ENCODE measurements around the gene SLC25A18. TPM values are rescaled to one million over a fixed set of nuclear protein-coding genes. Genes with fewer than 3 reads are reported as not detected.

The SLC25A18 gene
- total RNA-seq, 1 experiment from 2014 or later, result 0.57 TPM

DNA sequence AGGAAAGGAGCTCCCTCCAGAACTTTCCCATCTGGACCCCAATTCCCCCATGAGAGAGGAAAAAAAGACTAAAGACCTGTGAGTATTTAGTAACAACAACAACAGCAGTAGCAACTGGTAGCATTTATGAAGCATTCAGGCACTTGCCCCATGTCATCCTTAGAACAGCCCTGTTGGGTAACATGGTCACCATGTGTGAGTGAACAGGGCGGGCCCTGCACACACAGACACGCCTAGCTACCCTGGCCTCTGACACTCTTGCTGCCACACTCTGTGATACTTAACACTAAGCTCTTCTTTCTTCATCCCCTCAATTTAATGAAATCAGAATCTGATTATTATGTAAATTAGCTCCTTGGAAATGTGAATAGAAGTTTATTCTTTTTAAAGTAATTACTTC lies 26.1 kb upstream of the SLC25A18 start:
- no peak for DNase-seq
- Histone ChIP-seq H4K20me1 (ENCODE audit: insufficient read depth) (no peaks in the 10 kb centered on the region), H3K9me3 (ENCODE audit: insufficient read depth, low read depth) (no peaks in the 10 kb centered on the region), H3K4me3 (no peak overlapping the region), H3K4me1 (replicated peaks; ENCODE audit: insufficient read depth) (no peaks in the 10 kb centered on the region), H3K27me3 (ENCODE audit: insufficient read depth, low read depth) (0 out of 2 replicates have a peak, but pooled peaks cover 2% of the 10 kb centered on the region), H3K36me3 (ENCODE audit: low read depth) (no peaks in the 10 kb centered on the region), H3K9me2 (ENCODE audit: insufficient read depth) (no peaks in the 10 kb centered on the region), H3K27ac (no peak overlapping the region), H3K79me2 (ENCODE audit: low read depth) (no peaks in the 10 kb centered on the region), H3F3A (ENCODE audit: insufficient read depth, low read depth) (no peaks in the 10 kb centered on the region), H3K4me2 (no peak overlapping the region), H2AFZ (no peak overlapping the region)
- TF ChIP-seq, protein P1, sequence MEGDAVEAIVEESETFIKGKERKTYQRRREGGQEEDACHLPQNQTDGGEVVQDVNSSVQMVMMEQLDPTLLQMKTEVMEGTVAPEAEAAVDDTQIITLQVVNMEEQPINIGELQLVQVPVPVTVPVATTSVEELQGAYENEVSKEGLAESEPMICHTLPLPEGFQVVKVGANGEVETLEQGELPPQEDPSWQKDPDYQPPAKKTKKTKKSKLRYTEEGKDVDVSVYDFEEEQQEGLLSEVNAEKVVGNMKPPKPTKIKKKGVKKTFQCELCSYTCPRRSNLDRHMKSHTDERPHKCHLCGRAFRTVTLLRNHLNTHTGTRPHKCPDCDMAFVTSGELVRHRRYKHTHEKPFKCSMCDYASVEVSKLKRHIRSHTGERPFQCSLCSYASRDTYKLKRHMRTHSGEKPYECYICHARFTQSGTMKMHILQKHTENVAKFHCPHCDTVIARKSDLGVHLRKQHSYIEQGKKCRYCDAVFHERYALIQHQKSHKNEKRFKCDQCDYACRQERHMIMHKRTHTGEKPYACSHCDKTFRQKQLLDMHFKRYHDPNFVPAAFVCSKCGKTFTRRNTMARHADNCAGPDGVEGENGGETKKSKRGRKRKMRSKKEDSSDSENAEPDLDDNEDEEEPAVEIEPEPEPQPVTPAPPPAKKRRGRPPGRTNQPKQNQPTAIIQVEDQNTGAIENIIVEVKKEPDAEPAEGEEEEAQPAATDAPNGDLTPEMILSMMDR (conservative IDR thresholded peaks at IDR 0.05), result no peak
- TF ChIP-seq EZH2 (IDR thresholded peaks at IDR 0.05; ENCODE audit: low read depth), result no peak
- intact Hi-C loops (cut with micrococcal nuclease; ENCODE audit: unreplicated experiment), result no loop called here
- BruUV-seq (replicated peaks), result no TSS peak
- CTCF ChIA-PET, result no interaction called here
- POLR2A ChIA-PET (ENCODE audit: unreplicated experiment), result no interaction called here

DNA sequence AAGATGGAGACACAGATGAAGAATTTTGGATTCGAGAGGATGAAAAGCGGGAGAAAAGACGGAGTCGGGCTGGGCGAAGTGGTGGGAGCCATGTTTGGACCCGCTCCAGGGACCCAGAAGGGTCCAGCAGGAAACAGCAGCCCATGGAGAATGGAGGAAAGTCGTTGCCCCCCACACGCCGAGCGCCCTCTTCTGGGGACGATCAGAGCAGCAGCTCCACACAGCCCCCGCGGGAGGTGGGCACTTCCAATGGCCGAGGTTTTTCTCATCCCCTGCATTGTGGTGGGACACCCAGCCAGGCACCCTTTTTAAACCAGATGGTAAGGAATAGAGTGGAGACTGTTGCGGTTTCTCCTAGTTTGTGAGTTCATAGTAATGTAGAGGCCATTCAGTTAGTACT lies 22.8 kb upstream of the SLC25A18 start:
- no peaks in the 10 kb centered on the region for H3F3A ChIP-seq (ENCODE audit: insufficient read depth, low read depth)
- H3K4me1 ChIP-seq (replicated peaks; ENCODE audit: insufficient read depth), result no peaks in the 10 kb centered on the region
- H3K27me3 ChIP-seq (ENCODE audit: insufficient read depth, low read depth), result no peaks in the 10 kb centered on the region
- H4K20me1 ChIP-seq (ENCODE audit: insufficient read depth), result no peaks in the 10 kb centered on the region
- H3K79me2 ChIP-seq (ENCODE audit: low read depth), result no peaks in the 10 kb centered on the region
- ChIA-PET CTCF (interaction anchor here (0.5 kb wide), 1 partner anchor 21 kb away, joined by 8 read pairs; no protein-coding TSS in a partner anchor), POLR2A (ENCODE audit: unreplicated experiment) (no interaction called here)
- no peak for DNase-seq
- H3K27ac ChIP-seq, result no peak overlapping the region
- H2AFZ ChIP-seq, result no peak overlapping the region
- H3K9me2 ChIP-seq (ENCODE audit: insufficient read depth), result no peaks in the 10 kb centered on the region
- H3K9me3 ChIP-seq (ENCODE audit: insufficient read depth, low read depth), result no peaks in the 10 kb centered on the region
- TF ChIP-seq EZH2 (IDR thresholded peaks at IDR 0.05; ENCODE audit: low read depth), result no peak
- TF ChIP-seq, protein P1 (conservative IDR thresholded peaks at IDR 0.05), result no peak
- no TSS peak for BruUV-seq (replicated peaks)
- intact Hi-C loops (cut with micrococcal nuclease; ENCODE audit: unreplicated experiment), result no loop called here
- H3K36me3 ChIP-seq (ENCODE audit: low read depth), result no peaks in the 10 kb centered on the region
- no peak overlapping the region for H3K4me2 ChIP-seq
- no peak overlapping the region for H3K4me3 ChIP-seq

DNA sequence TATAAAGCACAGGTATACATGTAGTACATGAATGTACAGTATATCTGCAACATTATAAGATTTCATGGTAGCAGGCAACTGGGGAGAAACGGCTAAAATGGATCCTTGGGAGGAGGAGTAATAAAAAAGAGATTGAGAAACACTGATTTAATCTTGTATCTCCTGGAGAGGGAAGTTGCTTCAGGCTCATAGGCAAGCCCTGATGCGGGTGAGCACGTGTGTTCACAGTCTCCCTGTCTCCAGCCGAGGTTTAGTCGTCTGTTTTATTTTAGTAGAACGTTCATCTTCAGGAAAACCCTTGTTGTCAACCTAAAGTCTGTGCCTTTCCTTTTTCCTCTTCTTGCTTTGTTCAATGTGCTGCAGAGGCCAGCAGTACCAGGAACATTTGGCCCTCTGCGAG lies 21.8 kb upstream of the SLC25A18 start:
- BruUV-seq (replicated peaks), result no TSS peak
- Histone ChIP-seq H4K20me1 (ENCODE audit: insufficient read depth) (no peaks in the 10 kb centered on the region), H3K4me2 (no peak overlapping the region), H3K27me3 (ENCODE audit: insufficient read depth, low read depth) (no peaks in the 10 kb centered on the region), H2AFZ (no peak overlapping the region), H3K79me2 (ENCODE audit: low read depth) (no peaks in the 10 kb centered on the region), H3K36me3 (ENCODE audit: low read depth) (no peaks in the 10 kb centered on the region), H3K9me3 (ENCODE audit: insufficient read depth, low read depth) (no peaks in the 10 kb centered on the region), H3K9me2 (ENCODE audit: insufficient read depth) (no peaks in the 10 kb centered on the region), H3K27ac (no peak overlapping the region), H3K4me3 (no peak overlapping the region), H3F3A (ENCODE audit: insufficient read depth, low read depth) (no peaks in the 10 kb centered on the region), H3K4me1 (replicated peaks; ENCODE audit: insufficient read depth) (no peaks in the 10 kb centered on the region)
- ChIA-PET POLR2A (ENCODE audit: unreplicated experiment) (no interaction called here), CTCF (no interaction called here)
- TF ChIP-seq, protein P1 (conservative IDR thresholded peaks at IDR 0.05), result no peak
- no peak for TF ChIP-seq EZH2 (IDR thresholded peaks at IDR 0.05; ENCODE audit: low read depth)
- no peak for DNase-seq
- intact Hi-C loops (cut with micrococcal nuclease; ENCODE audit: unreplicated experiment), result no loop called here

Data from PC-9 (cell line).